HepG2 (cell line): Measurements from ENCODE around the gene TMEM171. TPM values are rescaled to one million over a fixed set of nuclear protein-coding genes. Genes with fewer than 3 reads are reported as not detected.

Experiments
- ATAC-seq: fragments of 200-7000 bp; cut with Tn5 transposase; 3 replicates; pipeline ENCODE4 v1.9.1; 2020; ENCODE audit warnings: mild to moderate bottlenecking, moderate library complexity
- BruUV-seq: library from RNA; stranded (reverse); fragments of 400-500 nt; replicated peaks from 2 replicates; lab custom pipeline; 2021; lab: Mats Ljungman, UMichigan
- CTCF ChIA-PET: fragments of 300-600 bp; formaldehyde crosslinking; extraction: SDS; loops from one replicate; lab custom pipeline; 2021; ENCODE audit warnings: low total read pairs, inconsistent platforms, low intra/inter-chr PET ratio; lab: Yijun Ruan, JAX
- POLR2A ChIA-PET: fragments of 350-600 bp; sonication (Branson Sonifier 250); formaldehyde crosslinking; loops from one replicate; lab custom pipeline; 2020; ENCODE audit warnings: antibody characterized with exemption, inconsistent platforms; lab: Yijun Ruan, JAX
- DNase-seq: peaks from one replicate; pipeline ENCODE4 v3.0.0-alpha.2; 2015; ENCODE audit warnings: low spot score
- FAIRE-seq: peaks from 3 replicates; lab custom pipeline; 2011; peaks lifted over from hg19 to GRCh38; lab: Jason Lieb, UNC
- H2AFZ ChIP-seq: one replicate; pipeline ENCODE4 v1.6.1; 2011; ENCODE audit warnings: low read length, inconsistent platforms
- H3K27ac ChIP-seq: fragments of 300-600 bp; 3 replicates; pipeline ENCODE4 v1.8.0; 2011; ENCODE audit warnings: mixed run types, mild to moderate bottlenecking, mixed read lengths, low read length, inconsistent platforms; ENCODE audit not compliant: insufficient read depth; ENCODE audit errors: extremely low read length
- H3K27me3 ChIP-seq, 2 experiments: fragments of 200-600 bp in 1 of 2; 2 replicates in 1 of 2; 3 replicates in 1 of 2; pipeline versions ENCODE4 v1.6.0 to v1.8.0; 2011; ENCODE audit warnings: low read length in 2 of 2, mild to moderate bottlenecking in 2 of 2, moderate library complexity in 2 of 2, inconsistent platforms in 1 of 2; ENCODE audit not compliant: insufficient read depth in 2 of 2, control insufficient read depth in 1 of 2
- H3K36me3 ChIP-seq, 2 experiments: fragments of 200-600 bp in 1 of 2; replicated peaks in 1 of 2; 2 replicates in 1 of 2; 3 replicates in 1 of 2; pipeline versions ENCODE4 v1.5.1 to v1.8.0; 2011; ENCODE audit warnings: low read length in 2 of 2, inconsistent platforms in 1 of 2; ENCODE audit not compliant: insufficient read depth in 2 of 2, control insufficient read depth in 1 of 2
- H3K4me1 ChIP-seq: 2 replicates; pipeline ENCODE4 v1.5.1; 2012; ENCODE audit warnings: low read length, inconsistent platforms; ENCODE audit not compliant: insufficient read depth
- H3K4me2 ChIP-seq: 2 replicates; pipeline ENCODE4 v1.6.0; 2011; ENCODE audit warnings: low read depth, low read length, inconsistent platforms
- H3K4me3 ChIP-seq, 3 experiments: fragments of 200-600 bp in 1 of 3; sonication (generic), shearing (Covaris generic) in 1 of 3; replicated peaks in 1 of 3; 2 replicates each; pipeline ENCODE4 v1.5.1; 2011 to 2016; ENCODE audit warnings: low read length in 3 of 3, inconsistent platforms in 2 of 3, low read depth in 2 of 3, mild to moderate bottlenecking in 2 of 3, control low read depth in 1 of 3, mixed read lengths in 1 of 3; ENCODE audit not compliant: insufficient read depth in 1 of 3
- H3K79me2 ChIP-seq: one replicate; pipeline ENCODE4 v1.6.1; 2011; ENCODE audit warnings: low read length, inconsistent platforms; ENCODE audit not compliant: insufficient read depth
- H3K9ac ChIP-seq: 2 replicates; pipeline ENCODE4 v1.6.0; 2011; ENCODE audit warnings: mild to moderate bottlenecking, low read depth, low read length, inconsistent platforms; ENCODE audit not compliant: insufficient read depth
- H3K9me3 ChIP-seq: 2 replicates; pipeline ENCODE4 v1.5.1; 2012; ENCODE audit warnings: mild to moderate bottlenecking, low read length
- H4K20me1 ChIP-seq: 2 replicates; pipeline ENCODE4 v1.6.0; 2011; ENCODE audit warnings: inconsistent platforms, mild to moderate bottlenecking, low read length, moderate library complexity; ENCODE audit not compliant: insufficient read depth
- HMG20A ChIP-seq: IDR thresholded peaks from 2 replicates; pipeline ENCODE4 v1.6.1; 2016; ENCODE audit warnings: borderline replicate concordance
- HNF4G ChIP-seq, 2 experiments: sonication (generic) in 1 of 2; formaldehyde crosslinking in 1 of 2; IDR thresholded peaks; 2 replicates each; pipeline versions ENCODE4 v1.4.0 to v1.6.1; 2011 to 2020; ENCODE audit warnings: borderline replicate concordance in 2 of 2, low read depth in 2 of 2, mild to moderate bottlenecking in 2 of 2, low read length in 1 of 2, missing genetic modification reagents in 1 of 2, moderate library complexity in 1 of 2
- MAFK ChIP-seq, 2 experiments: IDR thresholded peaks in 1 of 2; conservative IDR thresholded peaks in 1 of 2; 2 replicates each; pipeline ENCODE4 v1.6.1; 2011; ENCODE audit warnings: improper control_type of control experiment in 2 of 2, low read length in 2 of 2
- POLR2AphosphoS5 ChIP-seq: IDR thresholded peaks from 2 replicates; pipeline ENCODE4 v1.6.1; 2012; ENCODE audit warnings: low read depth, low read length
- THYN1 ChIP-seq: sonication (generic); formaldehyde crosslinking; IDR thresholded peaks from 2 replicates; pipeline ENCODE4 v1.8.1; 2023; ENCODE audit warnings: low read depth, mild to moderate bottlenecking, moderate library complexity, missing genetic modification reagents, borderline replicate concordance
- ZFP62 ChIP-seq: sonication (generic); formaldehyde crosslinking; IDR thresholded peaks from 2 replicates; pipeline ENCODE4 v1.4.0; 2020; ENCODE audit warnings: missing genetic modification reagents
- ZNF10 ChIP-seq: sonication (generic); formaldehyde crosslinking; IDR thresholded peaks from 2 replicates; pipeline ENCODE4 v1.4.0; 2020; ENCODE audit warnings: mild to moderate bottlenecking, low read depth, missing genetic modification reagents, borderline replicate concordance
- ZNF343 ChIP-seq: sonication (generic); formaldehyde crosslinking; IDR thresholded peaks from 2 replicates; pipeline ENCODE4 v1.4.0; 2020; ENCODE audit warnings: mild to moderate bottlenecking, missing genetic modification reagents
- ZNF432 ChIP-seq: sonication (generic); formaldehyde crosslinking; IDR thresholded peaks from 2 replicates; pipeline ENCODE4 v1.5.0; 2020; ENCODE audit warnings: missing genetic modification reagents, mild to moderate bottlenecking, borderline replicate concordance
- ZNF543 ChIP-seq: sonication (generic); formaldehyde crosslinking; IDR thresholded peaks from 2 replicates; pipeline ENCODE4 v1.4.0; 2020; ENCODE audit warnings: mild to moderate bottlenecking, missing genetic modification reagents
- in situ Hi-C: cut with HindIII; loops from 2 replicates; pipeline ENCODE4 v1.10.0; 2017; ENCODE audit warnings: low pct_unique_long_range_greater_than_20kb; ENCODE audit not compliant: extremely low pct_ligation_motif_present
- intact Hi-C: fragments of 100-400 bp; cut with micrococcal nuclease; formaldehyde crosslinking; loops from one replicate; pipeline ENCODE4 v1.10.0; 2022; ENCODE audit not compliant: unreplicated experiment
- polyA plus RNA-seq, 8 experiments: library from polyadenylated mRNA; depleted of rRNA in 3 of 8; stranded (reverse) in 7 of 8; unstranded in 1 of 8; fragments of >200 nt; fragmentation: Illumina TruSeq in 4 of 8; extraction: Trizol in 4 of 8; gene quantifications; 2 replicates each; pipeline versions ENCODE4 v1.2.1 to v1.2.3, GENCODE V29; 2011 to 2016; ENCODE audit warnings: low read depth in 4 of 8, missing spikeins in 1 of 8, mixed read lengths in 1 of 8; ENCODE audit not compliant: insufficient read depth in 1 of 8
- total RNA-seq, 5 experiments: library from RNA; depleted of rRNA; stranded (reverse); fragments of >200 nt; fragmentation: Illumina TruSeq; extraction: Trizol; gene quantifications; 2 replicates each; pipeline ENCODE4 v1.2.3, GENCODE V29; 2016; ENCODE audit warnings: low read depth in 1 of 5
- TF ChIP-seq, protein P1 (sequence below): sonication (generic); formaldehyde crosslinking; IDR thresholded peaks from 2 replicates; pipeline ENCODE4 v1.9.0; 2021; ENCODE audit warnings: mild to moderate bottlenecking, missing genetic modification reagents
- TF ChIP-seq, protein P2 (sequence below): IDR thresholded peaks from 2 replicates; pipeline ENCODE4 v1.6.1; 2016; ENCODE audit warnings: low read depth, control low read depth
- TF ChIP-seq, protein P3 (sequence below): sonication (generic); formaldehyde crosslinking; IDR thresholded peaks from 2 replicates; pipeline ENCODE4 v1.5.1; 2020; ENCODE audit warnings: missing genetic modification reagents, mild to moderate bottlenecking, borderline replicate concordance
- TF ChIP-seq, protein P4 (sequence below): sonication (generic); formaldehyde crosslinking; IDR thresholded peaks from 2 replicates; pipeline ENCODE4 v1.8.1; 2023; ENCODE audit warnings: mild to moderate bottlenecking, missing genetic modification reagents, borderline replicate concordance

Gene TMEM171
- total and polyA plus RNA-seq, 2 of the 13 experiments (the other 11 are each of a cell fraction or from before 2014, with no cell fraction given): 0.12 TPM; not detected in 1

DNA sequence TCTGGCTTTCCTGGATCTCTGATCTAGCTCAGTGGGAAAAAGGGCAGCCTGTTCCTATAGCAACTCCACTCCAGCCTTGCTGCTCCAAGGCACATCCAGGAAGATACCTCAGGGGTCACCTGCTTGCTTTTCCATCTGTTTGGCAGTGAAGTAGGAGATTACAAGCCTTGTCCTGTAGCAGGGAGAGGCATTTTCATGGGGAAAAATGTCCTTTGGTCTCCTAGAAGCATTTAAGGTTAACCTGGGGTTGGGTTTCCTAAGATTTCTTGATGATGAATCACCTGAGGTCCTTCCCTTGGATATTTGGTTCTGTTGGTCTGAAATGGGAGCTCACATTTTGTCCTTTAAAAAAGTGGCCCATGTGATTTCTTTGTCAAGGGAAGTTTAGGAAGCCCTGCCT is 51.1 kb downstream of the TMEM171 start:
- Histone ChIP-seq H3K36me3 (no peaks in the 10 kb centered on the region), H3K9me3 (no peaks in the 10 kb centered on the region), H2AFZ (no peak overlapping the region), H3K4me3 (no peak overlapping the region), H3K27me3 (peaks cover 0 to 23% of the 10 kb centered on the region in 2 experiments; a peak in 2 of 5 replicates), H3K4me1 (no peaks in the 10 kb centered on the region), H3K9ac (no peak overlapping the region), H3K79me2 (no peaks in the 10 kb centered on the region), H4K20me1 (no peaks in the 10 kb centered on the region), H3K4me2 (no peak overlapping the region), H3K27ac (no peak overlapping the region)
- intact Hi-C loops (no loop called here), in situ Hi-C loops (no loop called here)
- POLR2A ChIA-PET: no interaction called here
- FAIRE-seq (no peak), ATAC-seq (no peak), DNase-seq (no peak)
- CTCF ChIA-PET: no interaction called here
- no TSS peak for BruUV-seq
- TF ChIP-seq, protein P1, sequence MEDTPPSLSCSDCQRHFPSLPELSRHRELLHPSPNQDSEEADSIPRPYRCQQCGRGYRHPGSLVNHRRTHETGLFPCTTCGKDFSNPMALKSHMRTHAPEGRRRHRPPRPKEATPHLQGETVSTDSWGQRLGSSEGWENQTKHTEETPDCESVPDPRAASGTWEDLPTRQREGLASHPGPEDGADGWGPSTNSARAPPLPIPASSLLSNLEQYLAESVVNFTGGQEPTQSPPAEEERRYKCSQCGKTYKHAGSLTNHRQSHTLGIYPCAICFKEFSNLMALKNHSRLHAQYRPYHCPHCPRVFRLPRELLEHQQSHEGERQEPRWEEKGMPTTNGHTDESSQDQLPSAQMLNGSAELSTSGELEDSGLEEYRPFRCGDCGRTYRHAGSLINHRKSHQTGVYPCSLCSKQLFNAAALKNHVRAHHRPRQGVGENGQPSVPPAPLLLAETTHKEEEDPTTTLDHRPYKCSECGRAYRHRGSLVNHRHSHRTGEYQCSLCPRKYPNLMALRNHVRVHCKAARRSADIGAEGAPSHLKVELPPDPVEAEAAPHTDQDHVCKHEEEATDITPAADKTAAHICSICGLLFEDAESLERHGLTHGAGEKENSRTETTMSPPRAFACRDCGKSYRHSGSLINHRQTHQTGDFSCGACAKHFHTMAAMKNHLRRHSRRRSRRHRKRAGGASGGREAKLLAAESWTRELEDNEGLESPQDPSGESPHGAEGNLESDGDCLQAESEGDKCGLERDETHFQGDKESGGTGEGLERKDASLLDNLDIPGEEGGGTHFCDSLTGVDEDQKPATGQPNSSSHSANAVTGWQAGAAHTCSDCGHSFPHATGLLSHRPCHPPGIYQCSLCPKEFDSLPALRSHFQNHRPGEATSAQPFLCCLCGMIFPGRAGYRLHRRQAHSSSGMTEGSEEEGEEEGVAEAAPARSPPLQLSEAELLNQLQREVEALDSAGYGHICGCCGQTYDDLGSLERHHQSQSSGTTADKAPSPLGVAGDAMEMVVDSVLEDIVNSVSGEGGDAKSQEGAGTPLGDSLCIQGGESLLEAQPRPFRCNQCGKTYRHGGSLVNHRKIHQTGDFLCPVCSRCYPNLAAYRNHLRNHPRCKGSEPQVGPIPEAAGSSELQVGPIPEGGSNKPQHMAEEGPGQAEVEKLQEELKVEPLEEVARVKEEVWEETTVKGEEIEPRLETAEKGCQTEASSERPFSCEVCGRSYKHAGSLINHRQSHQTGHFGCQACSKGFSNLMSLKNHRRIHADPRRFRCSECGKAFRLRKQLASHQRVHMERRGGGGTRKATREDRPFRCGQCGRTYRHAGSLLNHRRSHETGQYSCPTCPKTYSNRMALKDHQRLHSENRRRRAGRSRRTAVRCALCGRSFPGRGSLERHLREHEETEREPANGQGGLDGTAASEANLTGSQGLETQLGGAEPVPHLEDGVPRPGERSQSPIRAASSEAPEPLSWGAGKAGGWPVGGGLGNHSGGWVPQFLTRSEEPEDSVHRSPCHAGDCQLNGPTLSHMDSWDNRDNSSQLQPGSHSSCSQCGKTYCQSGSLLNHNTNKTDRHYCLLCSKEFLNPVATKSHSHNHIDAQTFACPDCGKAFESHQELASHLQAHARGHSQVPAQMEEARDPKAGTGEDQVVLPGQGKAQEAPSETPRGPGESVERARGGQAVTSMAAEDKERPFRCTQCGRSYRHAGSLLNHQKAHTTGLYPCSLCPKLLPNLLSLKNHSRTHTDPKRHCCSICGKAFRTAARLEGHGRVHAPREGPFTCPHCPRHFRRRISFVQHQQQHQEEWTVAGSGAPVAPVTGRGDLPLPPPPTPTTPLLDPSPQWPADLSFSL (CRISPR knock-in tag): no peak
- no peak for TF ChIP-seq ZNF543 (CRISPR knock-in tag)
- TF ChIP-seq, protein P2, sequence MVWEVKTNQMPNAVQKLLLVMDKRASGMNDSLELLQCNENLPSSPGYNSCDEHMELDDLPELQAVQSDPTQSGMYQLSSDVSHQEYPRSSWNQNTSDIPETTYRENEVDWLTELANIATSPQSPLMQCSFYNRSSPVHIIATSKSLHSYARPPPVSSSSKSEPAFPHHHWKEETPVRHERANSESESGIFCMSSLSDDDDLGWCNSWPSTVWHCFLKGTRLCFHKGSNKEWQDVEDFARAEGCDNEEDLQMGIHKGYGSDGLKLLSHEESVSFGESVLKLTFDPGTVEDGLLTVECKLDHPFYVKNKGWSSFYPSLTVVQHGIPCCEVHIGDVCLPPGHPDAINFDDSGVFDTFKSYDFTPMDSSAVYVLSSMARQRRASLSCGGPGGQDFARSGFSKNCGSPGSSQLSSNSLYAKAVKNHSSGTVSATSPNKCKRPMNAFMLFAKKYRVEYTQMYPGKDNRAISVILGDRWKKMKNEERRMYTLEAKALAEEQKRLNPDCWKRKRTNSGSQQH (CRISPR knock-in tag): no peak
- TF ChIP-seq, protein P3, sequence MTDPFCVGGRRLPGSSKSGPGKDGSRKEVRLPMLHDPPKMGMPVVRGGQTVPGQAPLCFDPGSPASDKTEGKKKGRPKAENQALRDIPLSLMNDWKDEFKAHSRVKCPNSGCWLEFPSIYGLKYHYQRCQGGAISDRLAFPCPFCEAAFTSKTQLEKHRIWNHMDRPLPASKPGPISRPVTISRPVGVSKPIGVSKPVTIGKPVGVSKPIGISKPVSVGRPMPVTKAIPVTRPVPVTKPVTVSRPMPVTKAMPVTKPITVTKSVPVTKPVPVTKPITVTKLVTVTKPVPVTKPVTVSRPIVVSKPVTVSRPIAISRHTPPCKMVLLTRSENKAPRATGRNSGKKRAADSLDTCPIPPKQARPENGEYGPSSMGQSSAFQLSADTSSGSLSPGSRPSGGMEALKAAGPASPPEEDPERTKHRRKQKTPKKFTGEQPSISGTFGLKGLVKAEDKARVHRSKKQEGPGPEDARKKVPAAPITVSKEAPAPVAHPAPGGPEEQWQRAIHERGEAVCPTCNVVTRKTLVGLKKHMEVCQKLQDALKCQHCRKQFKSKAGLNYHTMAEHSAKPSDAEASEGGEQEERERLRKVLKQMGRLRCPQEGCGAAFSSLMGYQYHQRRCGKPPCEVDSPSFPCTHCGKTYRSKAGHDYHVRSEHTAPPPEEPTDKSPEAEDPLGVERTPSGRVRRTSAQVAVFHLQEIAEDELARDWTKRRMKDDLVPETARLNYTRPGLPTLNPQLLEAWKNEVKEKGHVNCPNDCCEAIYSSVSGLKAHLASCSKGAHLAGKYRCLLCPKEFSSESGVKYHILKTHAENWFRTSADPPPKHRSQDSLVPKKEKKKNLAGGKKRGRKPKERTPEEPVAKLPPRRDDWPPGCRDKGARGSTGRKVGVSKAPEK (CRISPR knock-in tag): no peak
- TF ChIP-seq ZNF343: no peak
- TF ChIP-seq MAFK (conservative IDR thresholded peaks at IDR 0.05 in 1 of 2, IDR thresholded peaks at IDR 0.05 in 1 of 2; ENCODE audit: low read length in 2 of 2): no peak
- no peak for TF ChIP-seq POLR2AphosphoS5
- no peak for TF ChIP-seq ZNF432 (CRISPR knock-in tag)
- TF ChIP-seq ZFP62 (CRISPR knock-in tag): no peak
- TF ChIP-seq, protein P4, sequence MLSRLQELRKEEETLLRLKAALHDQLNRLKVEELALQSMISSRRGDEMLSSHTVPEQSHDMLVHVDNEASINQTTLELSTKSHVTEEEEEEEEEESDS (CRISPR knock-in tag): no peak
- no peak for TF ChIP-seq THYN1
- no peak for TF ChIP-seq HNF4G (IDR thresholded peaks at IDR 0.05; ENCODE audit: borderline replicate concordance, low read depth, low read length)
- no peak for TF ChIP-seq HNF4G (CRISPR knock-in tag; IDR thresholded peaks at IDR 0.05; ENCODE audit: borderline replicate concordance, low read depth)
- TF ChIP-seq ZNF10 (CRISPR knock-in tag): no peak
- TF ChIP-seq HMG20A (CRISPR knock-in tag): no peak
